Activated gamma-delta T cell (primary cell): ENCODE data around the gene ERGIC2.
"Not testable (repeated sequence)": the region's sequence is repeated elsewhere in the genome, so short reads cannot be mapped to it uniquely, and the experiment has no call there.

Source experiments
- DNase-seq: peaks from one replicate; lab custom pipeline; 2025; lab: John Stamatoyannopoulos, UW
- total RNA-seq, 2 donors: gene quantifications; one replicate each; lab custom pipeline; 2026; lab: John Stamatoyannopoulos, UW

ERGIC2 gene, protein sequence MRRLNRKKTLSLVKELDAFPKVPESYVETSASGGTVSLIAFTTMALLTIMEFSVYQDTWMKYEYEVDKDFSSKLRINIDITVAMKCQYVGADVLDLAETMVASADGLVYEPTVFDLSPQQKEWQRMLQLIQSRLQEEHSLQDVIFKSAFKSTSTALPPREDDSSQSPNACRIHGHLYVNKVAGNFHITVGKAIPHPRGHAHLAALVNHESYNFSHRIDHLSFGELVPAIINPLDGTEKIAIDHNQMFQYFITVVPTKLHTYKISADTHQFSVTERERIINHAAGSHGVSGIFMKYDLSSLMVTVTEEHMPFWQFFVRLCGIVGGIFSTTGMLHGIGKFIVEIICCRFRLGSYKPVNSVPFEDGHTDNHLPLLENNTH
- total RNA-seq = 80.8 to 113 reads per million in 2 donors

DNA sequence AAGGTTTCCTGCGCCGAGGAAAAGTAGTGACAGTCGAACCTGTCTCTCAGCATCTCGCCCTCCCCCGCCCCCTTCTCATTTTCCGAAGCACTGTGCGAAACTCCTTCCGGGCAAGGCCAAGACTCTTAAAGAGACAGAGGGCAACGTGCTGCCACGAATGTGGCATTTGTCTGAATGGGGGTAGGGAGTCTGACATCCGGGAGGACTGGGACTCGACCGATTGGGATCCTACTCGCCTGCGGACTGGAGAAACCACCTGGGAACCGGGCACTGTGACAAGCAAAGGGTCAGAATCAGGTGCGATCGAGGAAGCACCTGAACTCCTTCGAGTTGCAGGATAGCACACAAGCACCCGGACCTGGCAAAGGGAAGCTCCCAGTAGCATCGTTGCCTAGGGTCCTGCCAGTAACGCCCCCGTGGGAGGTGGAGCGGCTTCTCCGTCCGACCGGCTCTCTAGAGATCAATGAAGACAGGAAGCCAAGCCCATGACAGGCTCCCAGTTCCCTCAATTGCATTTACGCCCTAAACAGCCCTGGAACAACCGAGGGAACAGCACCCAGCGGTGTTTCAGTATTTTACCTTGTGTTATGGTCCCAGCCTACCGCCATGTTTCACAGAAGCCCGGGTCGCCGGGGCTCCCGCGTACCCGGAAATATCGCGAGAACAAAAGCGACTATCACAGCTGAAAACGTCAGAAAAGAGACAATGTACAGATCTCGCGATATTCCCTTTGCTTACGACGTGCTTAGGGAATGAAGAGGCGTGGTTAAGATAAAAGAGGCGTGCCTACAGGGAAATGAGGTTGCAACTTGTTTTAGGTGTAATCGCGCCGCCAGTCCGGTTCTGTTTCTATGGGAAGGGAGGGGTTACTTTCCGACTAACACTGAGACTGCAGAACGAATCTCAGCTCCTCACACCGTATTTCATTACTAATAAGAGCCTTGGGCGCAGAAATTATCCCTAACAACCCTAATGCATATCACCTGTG lies at the start of gene ERGIC2:
ERGIC2 (minus strand) TSS at position 637 of the 988 bp plus-strand sequence. CDS start 9,539 bp downstream, outside the sequence.
- DNase-seq = peak; percentile 59

DNA sequence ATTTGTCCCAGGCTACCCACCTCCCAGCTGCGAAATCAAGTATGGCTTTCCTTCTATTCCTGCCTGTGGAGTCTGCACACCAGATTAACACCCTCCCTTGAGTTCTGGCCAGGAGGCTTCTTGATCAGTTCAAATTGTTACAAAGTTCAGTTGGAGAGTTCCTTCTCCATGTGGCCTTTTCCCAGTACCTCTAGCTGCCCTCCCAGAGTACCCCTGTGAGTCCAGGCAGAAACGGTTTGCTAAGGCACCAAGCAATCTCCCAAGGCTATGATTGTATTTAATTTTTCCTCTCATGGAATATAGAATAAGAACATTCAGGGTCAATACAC lies 49.7 kb upstream of the ERGIC2 start:
- DNase-seq = no peak

DNA sequence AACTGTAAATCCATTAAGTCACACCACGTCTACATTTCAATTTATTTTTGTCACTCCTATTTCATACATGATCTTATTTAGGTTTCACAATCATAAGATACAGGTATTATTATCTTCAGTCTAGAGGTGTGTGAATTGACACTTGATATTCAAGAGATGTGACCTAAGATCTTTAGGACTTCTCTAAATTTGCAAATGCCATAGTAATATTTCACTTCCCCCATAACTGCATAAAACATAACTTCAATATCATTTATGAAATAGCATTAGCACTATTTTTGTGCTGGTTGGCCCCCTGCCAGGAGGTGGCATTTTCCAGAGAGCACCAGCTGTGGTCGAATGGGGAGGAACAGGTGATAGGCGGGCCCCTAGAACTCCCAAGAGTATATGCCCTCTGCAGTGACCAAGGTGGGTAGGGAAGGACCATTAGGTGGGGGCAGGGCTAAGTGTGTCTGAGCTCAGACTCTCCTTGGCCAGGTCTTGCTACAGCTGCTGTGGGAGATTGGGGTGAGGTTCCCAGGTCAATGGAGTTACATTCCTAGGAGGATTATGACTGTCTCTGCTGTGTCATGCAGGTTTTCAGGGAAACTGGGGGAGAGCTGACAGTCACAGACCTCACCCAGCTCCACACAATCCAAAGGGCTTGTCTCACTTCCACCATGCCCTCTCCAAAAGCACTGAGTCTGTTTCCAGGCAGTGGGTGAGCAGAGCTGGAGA lies 49.2 kb upstream of the ERGIC2 start:
- no peak for DNase-seq

DNA sequence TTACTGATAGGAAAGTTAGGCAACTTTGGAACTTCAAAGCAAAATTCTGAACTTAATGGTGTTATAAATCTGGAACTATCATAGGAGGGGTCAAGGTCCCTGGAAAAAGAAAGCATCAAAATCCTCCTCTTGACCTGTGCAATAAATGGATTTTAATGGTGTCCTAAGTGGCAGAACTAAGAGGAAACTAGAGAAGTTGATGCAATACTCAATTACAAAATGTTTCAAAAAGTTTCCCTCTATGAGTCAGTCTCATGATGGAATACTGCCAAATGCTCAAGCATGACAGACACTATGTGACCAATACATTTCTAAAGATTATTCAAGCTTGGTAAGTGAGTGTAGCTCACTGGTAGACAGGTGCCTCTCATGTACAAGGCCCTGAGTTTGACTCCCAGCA lies 47.7 kb upstream of the ERGIC2 start:
- no peak for DNase-seq

DNA sequence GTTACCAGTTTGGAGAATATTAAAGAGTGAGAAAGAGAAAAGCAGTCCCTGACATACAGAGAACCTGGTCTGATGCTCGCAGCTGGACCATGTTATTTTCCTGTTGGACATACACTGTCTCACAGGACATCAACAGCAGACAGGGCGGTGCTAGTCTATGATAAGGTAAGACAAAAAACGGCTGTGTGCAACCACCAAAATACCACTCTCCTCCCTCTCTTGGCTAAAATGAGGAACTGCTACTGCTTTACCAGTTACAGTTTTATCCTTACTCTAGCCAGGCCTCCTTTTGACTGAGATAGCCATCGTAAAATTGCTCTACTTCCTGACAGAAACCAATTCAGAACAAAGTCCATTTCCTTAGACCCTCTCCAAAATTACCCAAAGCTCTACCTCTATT lies 47.0 kb upstream of the ERGIC2 start:
- no peak for DNase-seq

DNA sequence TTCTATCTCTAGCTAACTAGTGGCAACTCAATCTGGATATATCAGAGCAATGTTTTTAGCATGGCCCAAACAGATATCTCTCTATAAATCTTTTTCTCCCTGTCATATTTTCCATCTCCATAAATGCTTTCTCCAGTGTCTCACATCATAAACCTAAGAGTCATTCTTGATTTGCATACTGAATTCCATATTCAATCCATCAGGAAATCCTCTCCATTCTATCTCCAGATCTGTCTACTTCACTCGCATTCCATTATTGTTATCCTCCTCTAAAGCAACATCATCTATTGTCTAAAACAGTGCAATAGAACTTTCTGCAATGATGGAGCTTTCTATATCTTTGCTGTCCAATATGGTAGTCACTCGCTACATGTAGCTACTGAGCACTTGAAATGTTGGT lies 45.5 kb upstream of the ERGIC2 start:
- DNase-seq = no peak

DNA sequence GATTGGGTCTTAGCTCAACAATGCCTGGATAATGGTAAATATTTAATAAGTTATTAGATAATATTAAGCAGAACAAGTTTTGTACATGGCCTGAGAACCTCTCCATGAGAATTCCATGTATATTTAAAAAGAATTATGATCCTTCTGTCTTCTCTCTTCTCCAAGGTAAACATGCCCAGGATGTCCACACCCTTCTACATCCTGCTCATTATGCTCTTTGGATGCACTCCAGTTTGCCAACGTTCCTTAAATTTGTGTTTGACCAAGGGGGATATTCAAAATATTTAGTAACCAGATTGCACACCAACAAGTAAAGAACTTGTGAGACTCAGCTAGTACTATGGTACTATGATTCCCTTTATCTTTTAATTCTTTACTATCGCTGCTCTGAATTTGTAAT lies 44.8 kb upstream of the ERGIC2 start:
- DNase-seq = no peak

DNA sequence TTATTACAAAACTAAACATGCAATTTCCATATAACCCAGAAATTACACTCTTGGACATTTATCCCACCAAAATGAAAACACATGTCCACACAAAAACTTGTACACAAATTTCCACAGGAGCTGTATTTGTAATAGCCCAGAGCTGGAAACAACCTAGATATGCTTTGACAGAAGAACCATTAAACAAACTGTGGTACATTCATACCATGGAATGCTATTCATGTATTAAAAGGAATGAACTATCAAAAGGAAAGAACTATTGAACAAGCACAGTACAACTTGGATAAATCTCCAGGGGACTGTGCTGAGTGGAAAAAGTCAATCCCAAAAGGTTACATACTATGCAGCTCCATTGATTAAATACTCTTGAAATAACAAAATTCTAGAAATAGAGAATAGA lies 35.8 kb upstream of the ERGIC2 start:
- no peak for DNase-seq

DNA sequence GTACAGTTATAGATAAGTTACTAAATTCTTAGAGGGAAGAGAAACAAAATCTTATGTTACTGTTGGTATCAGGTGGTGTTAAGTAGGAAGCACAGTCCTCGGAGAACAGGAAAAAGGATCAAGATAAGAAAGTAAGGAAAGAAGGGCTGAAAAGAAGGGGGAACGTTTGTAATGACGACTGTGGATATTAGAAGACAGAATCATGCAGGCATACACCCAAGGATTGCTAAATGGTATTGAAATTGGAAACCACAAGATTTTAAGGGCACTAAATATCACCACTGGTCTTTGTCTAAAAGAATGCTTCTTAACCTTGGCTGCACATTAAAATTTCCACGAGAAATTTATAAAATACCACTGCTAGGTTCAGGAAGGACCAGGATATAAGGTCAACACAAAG lies 34.1 kb upstream of the ERGIC2 start:
- no peak for DNase-seq

DNA sequence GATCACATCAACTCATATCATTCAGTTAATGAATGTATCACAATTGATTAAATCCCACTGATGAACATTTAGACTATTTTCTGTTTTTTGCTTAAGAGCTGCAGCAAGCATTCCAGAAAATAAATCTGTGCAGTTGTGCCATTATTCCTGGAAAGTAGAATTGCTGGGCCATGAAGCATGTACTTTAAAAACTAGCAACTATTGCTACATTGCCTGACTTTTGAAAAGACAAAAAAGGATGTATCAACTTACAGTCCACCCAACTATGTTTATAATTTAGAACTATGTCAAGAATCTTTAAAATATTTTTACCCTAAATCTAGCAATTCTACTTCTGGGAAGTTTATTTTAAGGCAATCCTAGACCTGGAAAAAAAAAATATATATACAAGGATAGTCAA lies 33.4 kb upstream of the ERGIC2 start:
- DNase-seq = no peak

DNA sequence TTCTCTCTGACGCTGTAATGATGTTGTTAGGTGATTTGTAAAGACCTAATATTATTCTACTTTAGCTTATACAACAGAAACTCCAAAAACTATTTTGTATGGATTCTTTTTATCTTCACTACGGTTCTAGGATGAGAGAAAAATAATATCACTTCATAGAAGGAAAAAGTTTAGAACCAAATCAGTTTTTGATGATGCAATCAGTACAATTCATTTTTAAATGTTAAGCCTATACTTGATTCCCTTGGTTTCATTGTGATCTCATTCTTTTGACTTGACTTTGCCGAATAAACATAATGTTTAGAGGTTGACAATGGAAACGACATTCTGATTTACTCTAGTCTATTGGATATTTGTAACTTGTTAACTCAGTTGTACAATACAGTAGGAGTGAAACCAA lies 24.6 kb upstream of the ERGIC2 start:
- DNase-seq = no peak

DNA sequence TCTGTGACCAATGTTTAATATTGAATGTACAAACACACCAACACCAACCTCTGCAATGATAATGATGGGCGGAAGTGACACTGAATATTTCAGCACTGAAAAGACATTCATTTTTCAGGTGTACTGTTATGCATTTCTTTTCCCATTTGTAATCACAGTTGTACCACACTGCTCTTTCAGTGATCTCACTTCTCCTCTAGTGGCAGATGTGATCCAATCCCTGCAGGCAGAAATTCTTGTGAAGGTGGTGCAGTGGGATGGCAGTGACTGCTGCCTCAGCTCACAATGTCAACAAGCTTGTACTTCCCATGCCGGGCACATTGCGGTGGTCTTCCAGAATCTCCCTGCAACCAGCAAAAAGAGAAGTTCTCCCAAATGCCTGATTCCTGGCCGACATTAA lies 23.0 kb upstream of the ERGIC2 start:
- no peak for DNase-seq

DNA sequence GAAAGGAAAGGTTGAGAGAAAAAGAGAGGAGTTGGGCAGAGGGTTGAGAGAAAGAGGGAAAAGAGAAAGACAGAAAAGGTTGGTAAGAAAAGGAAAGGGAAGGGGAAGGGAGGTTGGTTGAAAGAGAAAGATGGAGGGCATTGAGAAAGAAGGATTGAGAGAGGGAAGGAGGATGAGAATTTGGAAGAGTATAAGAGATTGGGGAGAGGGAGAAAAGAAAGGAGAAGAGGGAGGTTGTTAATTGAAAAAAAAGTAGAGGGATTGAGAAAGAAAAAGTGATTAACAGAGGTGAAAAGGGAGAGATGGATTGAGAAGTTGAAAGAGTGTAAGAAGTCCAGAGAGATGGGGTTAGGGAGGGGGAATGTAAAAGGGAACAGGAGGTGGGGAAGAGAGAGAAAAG lies 21.5 kb upstream of the ERGIC2 start:
- DNase-seq = no peak

DNA sequence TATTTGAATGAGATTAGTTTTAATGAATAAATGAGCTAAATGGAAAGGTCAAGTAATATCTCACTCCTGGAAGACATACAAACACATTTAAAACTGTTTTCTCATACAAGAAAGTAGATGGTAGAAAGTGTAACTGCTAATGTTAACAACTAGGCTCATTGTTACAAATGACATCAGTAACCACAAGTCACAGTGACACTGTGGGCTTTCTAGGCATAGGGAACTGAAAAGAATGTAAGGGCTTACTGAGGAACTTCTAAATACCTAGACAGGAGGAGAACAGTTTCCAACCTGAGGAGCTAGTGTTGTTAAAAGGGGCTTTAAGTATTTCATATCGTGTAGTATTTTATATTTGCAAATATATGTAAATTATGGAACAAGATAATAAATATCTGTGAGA lies 17.5 kb upstream of the ERGIC2 start:
- DNase-seq = no peak

DNA sequence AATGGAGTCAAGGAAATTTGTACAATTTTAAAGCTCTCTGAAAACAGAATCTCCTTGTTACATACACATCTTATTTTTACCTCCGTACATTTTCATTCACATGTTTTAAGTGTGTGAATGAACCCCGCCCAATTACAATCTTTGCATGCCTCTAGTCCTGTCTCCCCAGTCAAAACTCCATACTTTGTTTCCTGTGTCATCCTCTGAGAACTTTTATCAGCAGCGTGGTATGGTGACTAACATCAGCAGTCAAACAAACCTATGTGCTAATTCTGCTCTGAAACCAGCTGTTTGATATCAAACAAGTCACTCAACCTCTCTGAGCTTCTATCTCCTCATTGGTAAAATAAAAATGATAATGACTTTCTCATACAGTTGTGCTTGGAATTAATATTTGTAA lies 15.8 kb upstream of the ERGIC2 start:
- no peak for DNase-seq

DNA sequence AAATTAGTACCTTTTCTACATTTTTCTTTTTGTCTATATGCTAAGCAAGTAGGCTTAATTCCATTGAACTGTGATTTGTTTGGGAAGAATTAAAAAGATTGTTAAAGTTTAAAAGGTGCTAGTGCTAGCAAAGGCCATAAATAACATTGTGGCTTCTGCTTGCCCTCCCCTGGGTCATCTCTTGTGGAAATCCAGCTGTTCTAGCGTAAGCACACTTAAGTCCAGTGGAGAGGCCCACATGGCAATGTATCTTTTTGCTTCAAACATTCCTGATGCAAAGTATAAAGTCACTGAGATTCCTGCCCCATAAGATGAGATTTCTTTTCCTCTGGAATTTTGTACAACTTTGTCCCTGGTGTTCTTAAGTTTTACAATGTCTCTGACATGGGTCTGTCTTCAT lies 14.4 kb upstream of the ERGIC2 start:
- no peak for DNase-seq

DNA sequence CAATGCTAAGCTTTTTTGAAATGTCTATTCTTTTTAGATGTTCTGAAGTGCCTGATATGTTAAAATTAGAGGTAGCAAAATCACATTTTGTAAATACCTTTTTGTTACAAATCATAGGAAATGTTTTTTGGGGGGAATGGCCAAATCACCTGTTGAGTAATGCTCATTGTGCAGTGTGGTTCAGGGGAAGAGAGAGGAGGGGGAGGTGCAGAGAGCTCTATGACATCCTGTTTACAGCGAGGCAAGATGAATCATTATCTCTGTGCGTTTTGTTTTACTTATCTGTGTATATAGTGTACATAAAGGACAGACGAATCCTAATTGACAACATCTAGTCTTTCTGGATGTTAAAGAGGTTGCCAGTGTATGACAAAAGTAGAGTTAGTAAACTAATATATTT lies 9.4 kb upstream of the ERGIC2 start:
- not testable (repeated sequence) for DNase-seq

DNA sequence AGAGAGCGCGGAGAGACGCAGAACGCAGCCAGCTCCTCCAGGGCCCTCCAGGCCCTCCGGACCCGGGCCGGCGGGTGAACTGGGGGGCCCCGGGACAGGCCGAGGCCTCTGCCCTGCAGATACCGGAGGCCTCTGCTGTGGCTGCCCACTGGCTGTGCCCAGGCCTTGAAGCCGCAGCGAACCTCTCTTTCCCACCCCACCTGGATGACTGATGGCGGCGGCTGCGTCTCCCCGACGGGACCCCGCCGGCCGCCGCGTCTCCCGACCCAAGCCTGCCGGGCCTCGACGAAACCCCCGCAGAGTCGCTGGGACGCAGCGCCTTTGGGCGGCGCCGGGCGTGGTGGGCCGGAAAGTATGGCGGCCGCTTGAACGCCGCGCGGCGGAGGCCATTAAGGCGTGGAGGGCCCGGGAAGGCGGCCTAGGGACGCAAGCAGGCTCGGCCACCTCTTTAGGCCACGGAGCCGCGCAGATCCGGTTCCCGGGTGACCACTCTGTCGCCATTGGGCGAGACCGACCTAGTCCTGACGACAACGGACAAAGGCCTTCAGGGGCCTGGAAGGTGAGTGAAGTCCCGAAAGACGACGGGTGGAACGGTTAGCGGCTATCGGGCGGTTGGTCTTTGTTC lies 8.4 kb upstream of the ERGIC2 start:
- DNase-seq = no peak

DNA sequence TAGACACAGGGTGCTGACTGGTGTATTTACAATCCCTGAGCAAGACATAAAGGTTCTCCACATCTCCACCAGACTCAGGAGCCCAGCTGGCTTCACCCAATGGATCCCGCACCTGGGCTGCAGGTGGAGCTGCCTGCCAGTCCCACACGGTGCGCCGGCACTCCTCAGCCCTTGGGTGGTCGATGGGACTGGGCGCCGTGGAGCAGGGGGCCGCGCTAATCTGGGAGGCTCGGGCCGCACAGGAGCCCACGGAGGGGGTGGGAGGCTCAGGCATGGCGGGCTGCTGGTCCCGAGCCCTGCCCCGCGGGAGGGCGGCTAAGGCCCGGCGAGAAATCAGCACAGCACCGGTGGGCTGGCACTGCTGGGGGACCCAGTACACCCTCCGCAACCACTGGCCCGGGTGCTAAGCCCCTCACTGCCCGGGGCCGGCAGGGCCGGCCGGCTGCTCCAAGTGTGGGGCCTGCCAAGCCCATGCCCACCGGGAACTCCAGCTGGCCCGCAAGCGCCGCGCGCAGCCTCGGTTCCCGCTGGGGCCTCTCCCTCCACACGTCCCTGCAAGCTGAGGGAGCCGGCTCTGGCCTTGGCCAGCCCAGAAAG lies 5.2 kb upstream of the ERGIC2 start:
- DNase-seq = not testable (repeated sequence)

DNA sequence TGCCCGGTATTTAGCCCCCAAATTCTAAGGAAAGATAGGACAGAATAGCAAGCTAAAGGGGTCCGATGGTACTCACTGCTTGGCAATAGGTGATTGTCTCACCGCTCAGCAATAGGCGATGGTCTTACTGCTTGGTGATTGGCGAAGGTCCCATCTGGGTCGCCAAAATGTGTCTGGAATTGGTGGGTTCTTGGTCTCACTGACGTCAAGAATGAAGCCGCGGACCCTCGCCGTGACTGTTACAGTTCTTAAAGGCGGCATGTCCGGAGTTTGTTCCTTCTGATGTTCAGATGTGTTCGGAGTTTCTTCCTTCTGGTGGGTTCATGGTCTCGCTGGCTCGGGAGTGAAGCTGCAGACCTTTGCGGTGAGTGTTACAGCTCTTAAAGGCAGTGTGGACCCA lies 4.2 kb upstream of the ERGIC2 start:
- DNase-seq = not testable (repeated sequence)

DNA sequence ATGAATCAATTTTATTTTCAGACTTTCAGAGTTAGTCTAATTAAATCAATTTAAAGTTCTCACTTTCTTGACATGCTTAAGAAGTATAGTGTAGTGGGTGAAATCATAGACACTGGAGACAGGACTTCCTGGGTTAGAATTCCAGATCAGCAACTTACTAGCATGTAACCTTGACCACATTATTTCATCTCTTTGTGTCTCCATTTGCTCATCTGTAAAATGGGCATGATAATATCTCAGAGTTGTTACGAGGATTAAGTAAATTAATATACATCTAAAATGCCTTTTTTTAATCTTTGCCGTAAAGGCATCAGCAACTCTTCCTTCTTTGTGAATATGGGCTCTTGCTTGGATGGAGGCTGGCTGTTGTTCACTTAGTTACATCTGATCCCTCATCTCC lies 1.3 kb upstream of the ERGIC2 start:
- no peak for DNase-seq

DNA sequence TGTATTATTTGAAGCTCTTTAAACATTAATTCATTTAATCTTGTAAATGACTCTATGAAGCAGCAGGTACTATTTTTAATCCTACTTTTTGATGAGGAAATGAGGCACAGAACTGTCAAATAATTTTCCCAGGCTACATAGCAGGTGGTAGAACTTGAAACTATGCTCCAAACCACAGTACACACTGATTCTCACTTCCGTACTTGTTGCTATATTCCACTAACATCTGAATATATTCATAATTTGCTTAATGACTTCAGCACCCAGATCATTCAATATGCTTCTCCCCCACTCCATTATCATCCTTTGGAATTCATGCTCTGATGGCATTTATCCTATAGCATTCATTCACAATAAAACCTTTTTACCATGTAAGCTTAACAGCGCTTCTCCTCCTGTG lies 4.9 kb downstream of the ERGIC2 start:
- DNase-seq = no peak
